Neural cell (in vitro differentiated cells): ENCODE data around the gene GEMIN5. TPM values are rescaled to one million over a fixed set of nuclear protein-coding genes. Genes with fewer than 3 reads are reported as not detected.

Experiments used
- H2AFZ ChIP-seq: fragments of 200-600, 300-800 bp; sonication (generic), shearing (Covaris generic); 2 replicates; pipeline ENCODE4 v1.6.0; 2014; ENCODE audit warnings: low read depth, mild to moderate bottlenecking, antibody characterized with exemption, low read length, moderate library complexity
- H3F3A ChIP-seq: fragments of 200-600 bp; shearing (Covaris generic); 2 replicates; pipeline ENCODE4 v1.6.1; 2016; ENCODE audit warnings: mild to moderate bottlenecking, moderate library complexity, mixed read lengths, antibody characterized with exemption, low read length; ENCODE audit not compliant: insufficient read depth, poor library complexity, severe bottlenecking
- H3K27ac ChIP-seq: fragments of 200-600, 300-800 bp; sonication (generic), shearing (Covaris generic); 2 replicates; pipeline ENCODE4 v1.5.1; 2014; ENCODE audit warnings: mild to moderate bottlenecking, low read length, moderate library complexity
- H3K27me3 ChIP-seq: fragments of 300-800, 200-600 bp; sonication (generic), shearing (Covaris generic); 2 replicates; pipeline ENCODE4 v1.6.0; 2014; ENCODE audit warnings: mild to moderate bottlenecking, low read depth, low read length, moderate library complexity; ENCODE audit not compliant: insufficient read depth
- H3K36me3 ChIP-seq: fragments of 300-800, 200-600 bp; sonication (generic), shearing (Covaris generic); 2 replicates; pipeline ENCODE4 v1.5.1; 2014; ENCODE audit warnings: mild to moderate bottlenecking, antibody characterized with exemption, low read length, moderate library complexity; ENCODE audit not compliant: insufficient read depth
- H3K4me2 ChIP-seq: fragments of 300-800, 200-600 bp; sonication (generic), shearing (Covaris generic); 2 replicates; pipeline ENCODE4 v1.6.0; 2014; ENCODE audit warnings: mild to moderate bottlenecking, low read length
- H3K4me3 ChIP-seq: fragments of 300-800, 200-600 bp; sonication (generic), shearing (Covaris generic); 2 replicates; pipeline ENCODE4 v1.5.1; 2014; ENCODE audit warnings: mild to moderate bottlenecking, low read length, moderate library complexity
- H3K79me2 ChIP-seq: fragments of 200-600 bp; shearing (Covaris generic); replicated peaks from 2 replicates; pipeline ENCODE4 v1.6.0; 2014; ENCODE audit warnings: mild to moderate bottlenecking, low read length, moderate library complexity; ENCODE audit not compliant: insufficient read depth
- H3K9ac ChIP-seq: fragments of 300-800, 200-600 bp; sonication (generic), shearing (Covaris generic); 2 replicates; pipeline ENCODE4 v1.6.1; 2016; ENCODE audit warnings: mild to moderate bottlenecking, low read length, mixed read lengths
- H3K9me2 ChIP-seq: fragments of 200-600 bp; shearing (Covaris generic); 2 replicates; pipeline ENCODE4 v1.6.1; 2016; ENCODE audit warnings: mild to moderate bottlenecking, low read length, mixed read lengths; ENCODE audit not compliant: insufficient read depth
- H3K9me3 ChIP-seq: fragments of 200-600, 300-800 bp; sonication (generic), shearing (Covaris generic); 2 replicates; pipeline ENCODE4 v1.6.1; 2016; ENCODE audit warnings: mild to moderate bottlenecking, mixed run types, low read length, moderate library complexity, mixed read lengths
- H4K20me1 ChIP-seq: fragments of 200-600 bp; shearing (Covaris generic); 2 replicates; pipeline ENCODE4 v1.6.1; 2016; ENCODE audit warnings: mild to moderate bottlenecking, mixed run types; ENCODE audit not compliant: insufficient read depth
- EP300 ChIP-seq: fragments of 450-650 bp; conservative IDR thresholded peaks from 2 replicates; pipeline ENCODE4 v1.6.1; 2014; ENCODE audit warnings: antibody characterized with exemption, mild to moderate bottlenecking, moderate library complexity; ENCODE audit not compliant: poor library complexity, severe bottlenecking
- EZH2 ChIP-seq: fragments of 200-600, 300-800 bp; shearing (Covaris generic), sonication (generic); IDR thresholded peaks from 2 replicates; pipeline ENCODE4 v1.6.1; 2014; ENCODE audit warnings: antibody characterized with exemption, low read length, borderline replicate concordance, mild to moderate bottlenecking; ENCODE audit not compliant: insufficient read depth, poor library complexity, severe bottlenecking
- MXI1 ChIP-seq: fragments of 450-650 bp; conservative IDR thresholded peaks from 2 replicates; pipeline ENCODE4 v1.6.1; 2014; ENCODE audit warnings: antibody characterized with exemption, mild to moderate bottlenecking; ENCODE audit not compliant: poor library complexity, severe bottlenecking
- POLR2AphosphoS5 ChIP-seq: IDR thresholded peaks from 2 replicates; pipeline ENCODE4 v1.6.1; 2012
- RAD21 ChIP-seq: fragments of 450-650 bp; conservative IDR thresholded peaks from 2 replicates; pipeline ENCODE4 v1.6.1; 2014; ENCODE audit warnings: antibody characterized with exemption, mild to moderate bottlenecking, moderate library complexity
- REST ChIP-seq: IDR thresholded peaks from 2 replicates; pipeline ENCODE4 v1.6.1; 2012; ENCODE audit warnings: borderline replicate concordance
- SMC3 ChIP-seq: fragments of 450-650 bp; conservative IDR thresholded peaks from 2 replicates; pipeline ENCODE4 v1.6.1; 2014; ENCODE audit warnings: antibody characterized with exemption, mild to moderate bottlenecking, moderate library complexity; ENCODE audit not compliant: poor library complexity
- TAF1 ChIP-seq: IDR thresholded peaks from 2 replicates; pipeline ENCODE4 v1.6.1; 2012; ENCODE audit warnings: low read depth
- polyA plus RNA-seq: library from polyadenylated mRNA; depleted of rRNA; stranded (reverse); fragments of >200 nt; gene quantifications from 2 replicates; pipeline ENCODE4 v1.2.3, GENCODE V29; 2014
- TF ChIP-seq, protein P1 (sequence below): fragments of 450-650 bp; IDR thresholded peaks from 2 replicates; pipeline ENCODE4 v1.5.1; 2014; ENCODE audit warnings: antibody characterized with exemption, mild to moderate bottlenecking, moderate library complexity; ENCODE audit not compliant: poor library complexity, severe bottlenecking

The GEMIN5 gene
- polyA plus RNA-seq, 1 donor from 2014 or later, result 13.0 TPM

DNA sequence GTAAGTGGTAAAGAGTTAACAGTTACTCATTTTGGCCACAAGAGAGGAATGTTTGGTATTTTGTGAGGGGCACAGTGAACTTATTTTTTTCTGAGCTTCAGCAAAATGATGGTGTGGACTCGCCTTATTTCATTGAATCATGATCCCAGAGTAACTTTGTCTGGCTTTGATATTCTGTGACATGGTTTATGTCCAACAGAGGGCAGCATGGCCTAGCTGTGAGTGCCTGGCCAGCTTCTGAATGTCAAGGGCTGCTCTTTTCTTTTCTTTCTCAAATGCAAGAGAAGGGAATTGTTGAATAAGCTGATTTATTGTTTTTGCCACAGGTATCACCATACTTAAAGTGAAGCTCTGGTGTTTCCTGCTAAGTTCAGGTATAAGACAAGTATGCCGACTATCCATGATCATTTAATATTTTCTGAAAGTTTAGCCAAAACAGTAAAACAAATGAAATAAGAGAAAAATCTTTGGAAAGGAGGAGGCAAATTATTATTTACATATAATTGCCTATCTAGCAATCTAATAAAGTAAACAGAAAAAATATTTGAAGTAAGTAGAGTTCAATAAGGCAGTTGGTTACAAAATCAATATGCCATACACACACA, 34.6 kb upstream of the GEMIN5 start:
- no peaks in the 10 kb centered on the region for H3K36me3 ChIP-seq
- no peaks in the 10 kb centered on the region for H3K27me3 ChIP-seq
- H2AFZ ChIP-seq, result no peak overlapping the region
- no peak overlapping the region for H3K27ac ChIP-seq
- peaks cover 5% of the 10 kb centered on the region for H3F3A ChIP-seq
- no peak overlapping the region for H3K4me2 ChIP-seq
- H3K9me3 ChIP-seq, result no peaks in the 10 kb centered on the region
- H4K20me1 ChIP-seq, result no peaks in the 10 kb centered on the region
- TF ChIP-seq SMC3 (peak; percentile 82), POLR2AphosphoS5 (no peak), EZH2 (no peak), RAD21 (peak; percentile 89), REST (no peak)
- TF ChIP-seq, protein P1, sequence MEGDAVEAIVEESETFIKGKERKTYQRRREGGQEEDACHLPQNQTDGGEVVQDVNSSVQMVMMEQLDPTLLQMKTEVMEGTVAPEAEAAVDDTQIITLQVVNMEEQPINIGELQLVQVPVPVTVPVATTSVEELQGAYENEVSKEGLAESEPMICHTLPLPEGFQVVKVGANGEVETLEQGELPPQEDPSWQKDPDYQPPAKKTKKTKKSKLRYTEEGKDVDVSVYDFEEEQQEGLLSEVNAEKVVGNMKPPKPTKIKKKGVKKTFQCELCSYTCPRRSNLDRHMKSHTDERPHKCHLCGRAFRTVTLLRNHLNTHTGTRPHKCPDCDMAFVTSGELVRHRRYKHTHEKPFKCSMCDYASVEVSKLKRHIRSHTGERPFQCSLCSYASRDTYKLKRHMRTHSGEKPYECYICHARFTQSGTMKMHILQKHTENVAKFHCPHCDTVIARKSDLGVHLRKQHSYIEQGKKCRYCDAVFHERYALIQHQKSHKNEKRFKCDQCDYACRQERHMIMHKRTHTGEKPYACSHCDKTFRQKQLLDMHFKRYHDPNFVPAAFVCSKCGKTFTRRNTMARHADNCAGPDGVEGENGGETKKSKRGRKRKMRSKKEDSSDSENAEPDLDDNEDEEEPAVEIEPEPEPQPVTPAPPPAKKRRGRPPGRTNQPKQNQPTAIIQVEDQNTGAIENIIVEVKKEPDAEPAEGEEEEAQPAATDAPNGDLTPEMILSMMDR, result peak; percentile 80
- H3K79me2 ChIP-seq, result no peaks in the 10 kb centered on the region
- H3K4me3 ChIP-seq, result no peak overlapping the region
- H3K9ac ChIP-seq, result no peak overlapping the region
- no peaks in the 10 kb centered on the region for H3K9me2 ChIP-seq

GRCh38 chr5:154971501-154971900, 33.5 kb upstream of the GEMIN5 start:
- Histone ChIP-seq H3K4me2 (no peak overlapping the region), H3K79me2 (no peaks in the 10 kb centered on the region), H3K9me2 (no peaks in the 10 kb centered on the region), H3K9me3 (no peaks in the 10 kb centered on the region), H4K20me1 (no peaks in the 10 kb centered on the region), H3K27ac (no peak overlapping the region), H3F3A (peaks cover 5% of the 10 kb centered on the region), H2AFZ (no peak overlapping the region), H3K9ac (no peak overlapping the region), H3K36me3 (peaks cover 4% of the 10 kb centered on the region), H3K27me3 (no peaks in the 10 kb centered on the region), H3K4me3 (no peak overlapping the region)
- TF ChIP-seq RAD21 (no peak), MXI1 (no peak), POLR2AphosphoS5 (no peak), TAF1 (no peak), EP300 (no peak), EZH2 (no peak), SMC3 (no peak), REST (no peak)
- TF ChIP-seq, protein P1, result no peak
